ENCODE measurements around the gene CSN2. TPM values are rescaled to one million over a fixed set of nuclear protein-coding genes. Genes with fewer than 3 reads are reported as not detected.

Gene CSN2
- total and polyA plus RNA-seq, 10 of the 15 experiments (the other 5 are each of a cell fraction or from before 2014, with no cell fraction given): not detected

DNA sequence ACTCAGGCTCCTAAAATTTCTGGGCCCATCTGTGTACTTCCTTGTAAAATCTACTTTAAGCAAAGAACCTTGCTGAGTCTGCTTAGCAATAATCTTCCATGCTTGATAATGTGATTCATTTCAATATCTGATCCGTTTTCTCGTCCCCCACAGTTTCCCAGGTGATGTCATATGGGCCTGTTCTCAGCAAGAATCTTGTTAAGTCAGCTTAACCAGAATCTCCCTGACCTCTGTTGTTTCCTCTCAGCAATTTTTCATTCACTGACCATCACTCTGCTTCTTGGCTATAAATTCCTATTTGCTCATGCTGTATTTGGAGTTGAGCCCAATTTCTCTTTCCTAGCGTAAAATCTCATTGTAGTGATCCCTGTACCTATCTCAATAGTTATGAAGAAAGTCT, 13.9 kb downstream of the CSN2 start:
- ChIA-PET CTCF (no interaction called here), POLR2A (no interaction called here), SMC1A (ENCODE audit: uncharacterized antibody, unreplicated experiment) (no interaction called here), RAD21 (ENCODE audit: unreplicated experiment) (no interaction called here)
- H3K4me2 ChIP-seq (ENCODE audit: control insufficient read depth, insufficient read depth): no peak overlapping the region
- H3K9ac ChIP-seq (ENCODE audit: control insufficient read depth, insufficient read depth, low read length): no peak overlapping the region
- no peaks in the 10 kb centered on the region for H3K4me1 ChIP-seq (ENCODE audit: control insufficient read depth, insufficient read depth, low read length)
- intact Hi-C loops (cut with micrococcal nuclease; ENCODE audit: unreplicated experiment): no loop called here
- H3K36me3 ChIP-seq (ENCODE audit: control insufficient read depth in 2 of 2, insufficient read depth in 2 of 2, low read length in 1 of 2): no peaks in the 10 kb centered on the region
- H3K79me2 ChIP-seq (ENCODE audit: control insufficient read depth, insufficient read depth, low read length): no peaks in the 10 kb centered on the region
- H3K27me3 ChIP-seq (replicated peaks in 1 of 2; ENCODE audit: control insufficient read depth in 2 of 2, insufficient read depth in 2 of 2, low read length in 1 of 2): no peaks in the 10 kb centered on the region; a peak in 1 of 4 replicates
- no peaks in the 10 kb centered on the region for H3K9me3 ChIP-seq (replicated peaks; ENCODE audit: control insufficient read depth, insufficient read depth, low read length)
- ATAC-seq: no peak
- DNase-seq (ENCODE audit: low read depth, low spot score): no peak
- TF ChIP-seq, protein P1, sequence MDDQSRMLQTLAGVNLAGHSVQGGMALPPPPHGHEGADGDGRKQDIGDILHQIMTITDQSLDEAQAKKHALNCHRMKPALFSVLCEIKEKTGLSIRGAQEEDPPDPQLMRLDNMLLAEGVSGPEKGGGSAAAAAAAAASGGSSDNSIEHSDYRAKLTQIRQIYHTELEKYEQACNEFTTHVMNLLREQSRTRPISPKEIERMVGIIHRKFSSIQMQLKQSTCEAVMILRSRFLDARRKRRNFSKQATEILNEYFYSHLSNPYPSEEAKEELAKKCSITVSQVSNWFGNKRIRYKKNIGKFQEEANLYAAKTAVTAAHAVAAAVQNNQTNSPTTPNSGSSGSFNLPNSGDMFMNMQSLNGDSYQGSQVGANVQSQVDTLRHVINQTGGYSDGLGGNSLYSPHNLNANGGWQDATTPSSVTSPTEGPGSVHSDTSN (IDR thresholded peaks at IDR 0.05; ENCODE audit: insufficient replicate concordance, low read depth, low read length): no peak
- no peak for TF ChIP-seq GABPA (IDR thresholded peaks at IDR 0.05; ENCODE audit: low read depth)
- no peak for TF ChIP-seq LARP7 (IDR thresholded peaks at IDR 0.05)
- no peak for TF ChIP-seq PAX8 (IDR thresholded peaks at IDR 0.05)
- no peaks in the 10 kb centered on the region for H4K20me1 ChIP-seq (ENCODE audit: control insufficient read depth, insufficient read depth)
- in situ Hi-C loops (cut with MboI): no loop called here
- WGBS (ENCODE audit: insufficient coverage, insufficient replicate concordance, low lambda C conversion rate, missing lambda C conversion rate): 0% methylated on average over 3 of the region's 3 CpGs
- H3K4me3 ChIP-seq: no peak overlapping the region
- FAIRE-seq: no peak
- no TSS peak for BruUV-seq (replicated peaks)
- no peak overlapping the region for H3K27ac ChIP-seq (ENCODE audit: control insufficient read depth, insufficient read depth)
- H2AFZ ChIP-seq (ENCODE audit: control insufficient read depth, low read depth, low read length): no peak overlapping the region

DNA sequence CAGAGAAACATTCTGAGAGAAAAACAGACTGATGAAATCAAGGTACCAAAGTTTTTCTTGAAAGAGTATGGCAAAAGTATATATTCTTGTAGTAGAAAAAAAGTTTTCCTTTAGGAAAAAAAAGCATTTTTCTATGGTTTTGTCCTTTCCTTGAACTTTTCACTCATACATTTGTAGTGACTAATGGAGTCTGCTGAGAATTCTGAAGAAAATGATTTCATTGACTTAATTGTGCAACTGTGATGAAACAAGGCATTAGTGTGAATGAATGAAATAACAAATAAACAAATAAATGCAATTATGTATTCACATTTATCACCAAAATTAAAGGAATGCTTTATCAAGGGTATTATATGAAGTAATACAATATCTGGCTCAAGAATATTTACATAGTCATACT, 29.0 kb downstream of the CSN2 start:
- intact Hi-C loops (cut with micrococcal nuclease; ENCODE audit: unreplicated experiment) (no loop called here), in situ Hi-C loops (cut with MboI) (no loop called here)
- RAD21 ChIA-PET (ENCODE audit: unreplicated experiment): no interaction called here
- no peaks in the 10 kb centered on the region for H3K9me3 ChIP-seq (replicated peaks; ENCODE audit: control insufficient read depth, insufficient read depth, low read length)
- H3K9ac ChIP-seq (ENCODE audit: control insufficient read depth, insufficient read depth, low read length): no peak overlapping the region
- SMC1A ChIA-PET (ENCODE audit: uncharacterized antibody, unreplicated experiment): no interaction called here
- H3K4me1 ChIP-seq (ENCODE audit: control insufficient read depth, insufficient read depth, low read length): no peaks in the 10 kb centered on the region
- H3K4me2 ChIP-seq (ENCODE audit: control insufficient read depth, insufficient read depth): no peak overlapping the region
- DNase-seq (ENCODE audit: low read depth, low spot score) (no peak), ATAC-seq (no peak), FAIRE-seq (no peak)
- POLR2A ChIA-PET: no interaction called here
- no peak overlapping the region for H2AFZ ChIP-seq (ENCODE audit: control insufficient read depth, low read depth, low read length)
- CTCF ChIA-PET: no interaction called here
- H3K36me3 ChIP-seq (ENCODE audit: control insufficient read depth in 2 of 2, insufficient read depth in 2 of 2, low read length in 1 of 2): no peaks in the 10 kb centered on the region
- no peaks in the 10 kb centered on the region for H4K20me1 ChIP-seq (ENCODE audit: control insufficient read depth, insufficient read depth)
- no peak overlapping the region for H3K4me3 ChIP-seq
- H3K27ac ChIP-seq (ENCODE audit: control insufficient read depth, insufficient read depth): no peak overlapping the region
- H3K27me3 ChIP-seq (replicated peaks in 1 of 2; ENCODE audit: control insufficient read depth in 2 of 2, insufficient read depth in 2 of 2, low read length in 1 of 2): no peaks in the 10 kb centered on the region
- no peaks in the 10 kb centered on the region for H3K79me2 ChIP-seq (ENCODE audit: control insufficient read depth, insufficient read depth, low read length)
- BruUV-seq (replicated peaks): no TSS peak
- no peak for TF ChIP-seq SP1 (IDR thresholded peaks at IDR 0.05; ENCODE audit: low read depth, low read length)
- no peak for TF ChIP-seq JUNB (IDR thresholded peaks at IDR 0.05)
- TF ChIP-seq, protein P2, sequence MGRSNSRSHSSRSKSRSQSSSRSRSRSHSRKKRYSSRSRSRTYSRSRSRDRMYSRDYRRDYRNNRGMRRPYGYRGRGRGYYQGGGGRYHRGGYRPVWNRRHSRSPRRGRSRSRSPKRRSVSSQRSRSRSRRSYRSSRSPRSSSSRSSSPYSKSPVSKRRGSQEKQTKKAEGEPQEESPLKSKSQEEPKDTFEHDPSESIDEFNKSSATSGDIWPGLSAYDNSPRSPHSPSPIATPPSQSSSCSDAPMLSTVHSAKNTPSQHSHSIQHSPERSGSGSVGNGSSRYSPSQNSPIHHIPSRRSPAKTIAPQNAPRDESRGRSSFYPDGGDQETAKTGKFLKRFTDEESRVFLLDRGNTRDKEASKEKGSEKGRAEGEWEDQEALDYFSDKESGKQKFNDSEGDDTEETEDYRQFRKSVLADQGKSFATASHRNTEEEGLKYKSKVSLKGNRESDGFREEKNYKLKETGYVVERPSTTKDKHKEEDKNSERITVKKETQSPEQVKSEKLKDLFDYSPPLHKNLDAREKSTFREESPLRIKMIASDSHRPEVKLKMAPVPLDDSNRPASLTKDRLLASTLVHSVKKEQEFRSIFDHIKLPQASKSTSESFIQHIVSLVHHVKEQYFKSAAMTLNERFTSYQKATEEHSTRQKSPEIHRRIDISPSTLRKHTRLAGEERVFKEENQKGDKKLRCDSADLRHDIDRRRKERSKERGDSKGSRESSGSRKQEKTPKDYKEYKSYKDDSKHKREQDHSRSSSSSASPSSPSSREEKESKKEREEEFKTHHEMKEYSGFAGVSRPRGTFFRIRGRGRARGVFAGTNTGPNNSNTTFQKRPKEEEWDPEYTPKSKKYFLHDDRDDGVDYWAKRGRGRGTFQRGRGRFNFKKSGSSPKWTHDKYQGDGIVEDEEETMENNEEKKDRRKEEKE (IDR thresholded peaks at IDR 0.05): no peak
- TF ChIP-seq, protein P3, sequence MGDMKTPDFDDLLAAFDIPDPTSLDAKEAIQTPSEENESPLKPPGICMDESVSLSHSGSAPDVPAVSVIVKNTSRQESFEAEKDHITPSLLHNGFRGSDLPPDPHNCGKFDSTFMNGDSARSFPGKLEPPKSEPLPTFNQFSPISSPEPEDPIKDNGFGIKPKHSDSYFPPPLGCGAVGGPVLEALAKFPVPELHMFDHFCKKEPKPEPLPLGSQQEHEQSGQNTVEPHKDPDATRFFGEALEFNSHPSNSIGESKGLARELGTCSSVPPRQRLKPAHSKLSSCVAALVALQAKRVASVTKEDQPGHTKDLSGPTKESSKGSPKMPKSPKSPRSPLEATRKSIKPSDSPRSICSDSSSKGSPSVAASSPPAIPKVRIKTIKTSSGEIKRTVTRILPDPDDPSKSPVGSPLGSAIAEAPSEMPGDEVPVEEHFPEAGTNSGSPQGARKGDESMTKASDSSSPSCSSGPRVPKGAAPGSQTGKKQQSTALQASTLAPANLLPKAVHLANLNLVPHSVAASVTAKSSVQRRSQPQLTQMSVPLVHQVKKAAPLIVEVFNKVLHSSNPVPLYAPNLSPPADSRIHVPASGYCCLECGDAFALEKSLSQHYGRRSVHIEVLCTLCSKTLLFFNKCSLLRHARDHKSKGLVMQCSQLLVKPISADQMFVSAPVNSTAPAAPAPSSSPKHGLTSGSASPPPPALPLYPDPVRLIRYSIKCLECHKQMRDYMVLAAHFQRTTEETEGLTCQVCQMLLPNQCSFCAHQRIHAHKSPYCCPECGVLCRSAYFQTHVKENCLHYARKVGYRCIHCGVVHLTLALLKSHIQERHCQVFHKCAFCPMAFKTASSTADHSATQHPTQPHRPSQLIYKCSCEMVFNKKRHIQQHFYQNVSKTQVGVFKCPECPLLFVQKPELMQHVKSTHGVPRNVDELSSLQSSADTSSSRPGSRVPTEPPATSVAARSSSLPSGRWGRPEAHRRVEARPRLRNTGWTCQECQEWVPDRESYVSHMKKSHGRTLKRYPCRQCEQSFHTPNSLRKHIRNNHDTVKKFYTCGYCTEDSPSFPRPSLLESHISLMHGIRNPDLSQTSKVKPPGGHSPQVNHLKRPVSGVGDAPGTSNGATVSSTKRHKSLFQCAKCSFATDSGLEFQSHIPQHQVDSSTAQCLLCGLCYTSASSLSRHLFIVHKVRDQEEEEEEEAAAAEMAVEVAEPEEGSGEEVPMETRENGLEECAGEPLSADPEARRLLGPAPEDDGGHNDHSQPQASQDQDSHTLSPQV (IDR thresholded peaks at IDR 0.05): no peak
- TF ChIP-seq NR2C1 (IDR thresholded peaks at IDR 0.05): no peak
- TF ChIP-seq ZNF622 (IDR thresholded peaks at IDR 0.05): no peak
- TF ChIP-seq MYB (IDR thresholded peaks at IDR 0.05; ENCODE audit: borderline replicate concordance, low read depth, low read length): no peak

All from GM12878 (cell line).